GM23338 (cell line): Measurements from ENCODE around the gene CACNA1B. TPM values are rescaled to one million over a fixed set of nuclear protein-coding genes. Genes with fewer than 3 reads are reported as not detected.
A peak's percentile ranks its signal among the peaks of the same experiment; 100 is the strongest.

Source experiments
- ATAC-seq: fragments of 200-7000 bp; cut with Tn5 transposase; 3 replicates; pipeline ENCODE4 v1.9.1; 2020
- DNase-seq: peaks from one replicate; pipeline ENCODE4 v3.0.0-alpha.2; 2015; ENCODE audit warnings: low spot score
- H2AFZ ChIP-seq: fragments of 200-600 bp; sonication (generic); 2 replicates; pipeline ENCODE4 v1.8.0; 2016; ENCODE audit warnings: antibody characterized with exemption, mild to moderate bottlenecking, moderate library complexity
- H3F3A ChIP-seq: fragments of 200-600 bp; sonication (generic); replicated peaks from 2 replicates; pipeline ENCODE4 v1.8.0; 2017; ENCODE audit warnings: antibody characterized with exemption, mixed run types, low read depth
- H3K27ac ChIP-seq: fragments of 200-600 bp; sonication (generic); 2 replicates; pipeline ENCODE4 v1.6.1; 2016; ENCODE audit warnings: low read depth
- H3K27me3 ChIP-seq: fragments of 200-600 bp; sonication (generic); 2 replicates; pipeline ENCODE4 v1.8.0; 2016; ENCODE audit warnings: mild to moderate bottlenecking, mixed run types, moderate library complexity; ENCODE audit not compliant: insufficient read depth
- H3K36me3 ChIP-seq: fragments of 200-600 bp; sonication (generic); 2 replicates; pipeline ENCODE4 v1.8.0; 2016; ENCODE audit warnings: mild to moderate bottlenecking; ENCODE audit not compliant: insufficient read depth
- H3K4me1 ChIP-seq: fragments of 200-600 bp; sonication (generic); 2 replicates; pipeline ENCODE4 v1.8.0; 2016; ENCODE audit warnings: mild to moderate bottlenecking, moderate library complexity; ENCODE audit not compliant: insufficient read depth
- H3K4me2 ChIP-seq: fragments of 200-600 bp; sonication (generic); 2 replicates; pipeline ENCODE4 v1.7.1; 2017; ENCODE audit warnings: mixed run types
- H3K4me3 ChIP-seq: fragments of 200-600 bp; sonication (generic); 2 replicates; pipeline ENCODE4 v1.6.1; 2016; ENCODE audit warnings: mixed run types
- H3K79me2 ChIP-seq: fragments of 200-600 bp; sonication (generic); replicated peaks from 2 replicates; pipeline ENCODE4 v1.8.0; 2017; ENCODE audit warnings: mild to moderate bottlenecking; ENCODE audit not compliant: insufficient read depth
- H3K9me2 ChIP-seq: fragments of 200-600 bp; sonication (generic); 2 replicates; pipeline ENCODE4 v1.8.0; 2017; ENCODE audit not compliant: insufficient read depth
- H4K20me1 ChIP-seq: fragments of 200-600 bp; sonication (generic); replicated peaks from 2 replicates; pipeline ENCODE4 v1.8.0; 2017; ENCODE audit warnings: mild to moderate bottlenecking; ENCODE audit not compliant: insufficient read depth
- H3K27ac Mint-ChIP-seq: 2 replicates; pipeline ENCODE4 v1.8.0; 2020; ENCODE audit warnings: inconsistent platforms, mild to moderate bottlenecking, moderate library complexity, mixed read lengths
- H3K27me3 Mint-ChIP-seq: 3 replicates; pipeline ENCODE4 v1.8.0; 2022; ENCODE audit warnings: low read depth, mild to moderate bottlenecking, moderate library complexity, mixed read lengths, inconsistent platforms; ENCODE audit not compliant: insufficient read depth, poor library complexity
- H3K36me3 Mint-ChIP-seq: 3 replicates; pipeline ENCODE4 v1.8.0; 2021; ENCODE audit warnings: low read depth, mild to moderate bottlenecking, inconsistent platforms, moderate library complexity, mixed read lengths
- H3K4me1 Mint-ChIP-seq: 3 replicates; pipeline ENCODE4 v1.8.0; 2020; ENCODE audit warnings: mild to moderate bottlenecking, inconsistent platforms, mixed read lengths
- H3K4me3 Mint-ChIP-seq: 3 replicates; pipeline ENCODE4 v1.8.0; 2021; ENCODE audit warnings: moderate library complexity, mild to moderate bottlenecking, inconsistent platforms, mixed read lengths
- H3K9me3 Mint-ChIP-seq: 3 replicates; pipeline ENCODE4 v1.8.0; 2020; ENCODE audit warnings: moderate library complexity, mild to moderate bottlenecking, inconsistent platforms, mixed read lengths
- CREB1 ChIP-seq: fragments of 250-450 bp; sonication (Bioruptor Pico); IDR thresholded peaks from 2 replicates; pipeline ENCODE4 v1.5.0; 2020; ENCODE audit warnings: low read depth, mild to moderate bottlenecking, moderate library complexity
- EZH2 ChIP-seq: fragments of 200-600 bp; sonication (generic); IDR thresholded peaks from one replicate; pipeline ENCODE4 v1.8.0; 2017; ENCODE audit warnings: antibody characterized with exemption, mild to moderate bottlenecking, low read depth; ENCODE audit not compliant: unreplicated experiment
- EZH2phosphoT487 ChIP-seq: fragments of 200-600 bp; sonication (generic); IDR thresholded peaks from one replicate; pipeline ENCODE4 v1.8.1; 2018; ENCODE audit warnings: antibody characterized with exemption; ENCODE audit not compliant: unreplicated experiment
- JUNB ChIP-seq: IDR thresholded peaks from one replicate; pipeline ENCODE4 v1.6.1; 2016; ENCODE audit warnings: antibody characterized with exemption; ENCODE audit not compliant: unreplicated experiment
- NANOG ChIP-seq: IDR thresholded peaks from 2 replicates; pipeline ENCODE4 v1.6.1; 2016; ENCODE audit warnings: antibody characterized with exemption, borderline replicate concordance
- POLR2AphosphoS5 ChIP-seq: IDR thresholded peaks from 2 replicates; pipeline ENCODE4 v1.6.1; 2016; ENCODE audit warnings: antibody characterized with exemption, low read depth
- STAT1 ChIP-seq: IDR thresholded peaks from one replicate; pipeline ENCODE4 v1.6.1; 2016; ENCODE audit warnings: antibody characterized with exemption; ENCODE audit not compliant: unreplicated experiment
- ZNF114 ChIP-seq: fragments of 250-450 bp; sonication (Bioruptor Pico); IDR thresholded peaks from 2 replicates; pipeline ENCODE4 v1.5.0; 2020; ENCODE audit warnings: mild to moderate bottlenecking, moderate library complexity
- ZNF331 ChIP-seq: fragments of 250-450 bp; sonication (Bioruptor Pico); IDR thresholded peaks from 2 replicates; pipeline ENCODE4 v1.5.0; 2020; ENCODE audit warnings: low read depth, mild to moderate bottlenecking, moderate library complexity
- polyA plus RNA-seq: library from polyadenylated mRNA; unstranded; fragments of >200 nt; fragmentation: Nextera tagmentation; extraction: Ambion mirVana; gene quantifications from 2 replicates; pipeline ENCODE4 v1.2.1, GENCODE V29; 2016
- total RNA-seq: library from RNA; depleted of rRNA; stranded (reverse); fragments of >200 nt; shearing (Covaris generic); gene quantifications from 2 replicates; pipeline ENCODE4 v1.2.3, GENCODE V29; 2014
- TF ChIP-seq, protein P1 (sequence below): IDR thresholded peaks from one replicate; pipeline ENCODE4 v1.6.1; 2018; ENCODE audit warnings: antibody characterized with exemption; ENCODE audit not compliant: unreplicated experiment
- TF ChIP-seq, protein P2 (sequence below): fragments of 250-450 bp; sonication (Bioruptor Pico); IDR thresholded peaks from 2 replicates; pipeline ENCODE4 v1.5.0; 2020; ENCODE audit warnings: mild to moderate bottlenecking, moderate library complexity
- TF ChIP-seq, protein P3 (sequence below): IDR thresholded peaks from 2 replicates; pipeline ENCODE4 v1.6.1; 2016; ENCODE audit warnings: antibody characterized with exemption

The CACNA1B gene
- total and polyA plus RNA-seq, 2 experiments from 2014 or later, result 1.1 to 10.4 TPM

DNA sequence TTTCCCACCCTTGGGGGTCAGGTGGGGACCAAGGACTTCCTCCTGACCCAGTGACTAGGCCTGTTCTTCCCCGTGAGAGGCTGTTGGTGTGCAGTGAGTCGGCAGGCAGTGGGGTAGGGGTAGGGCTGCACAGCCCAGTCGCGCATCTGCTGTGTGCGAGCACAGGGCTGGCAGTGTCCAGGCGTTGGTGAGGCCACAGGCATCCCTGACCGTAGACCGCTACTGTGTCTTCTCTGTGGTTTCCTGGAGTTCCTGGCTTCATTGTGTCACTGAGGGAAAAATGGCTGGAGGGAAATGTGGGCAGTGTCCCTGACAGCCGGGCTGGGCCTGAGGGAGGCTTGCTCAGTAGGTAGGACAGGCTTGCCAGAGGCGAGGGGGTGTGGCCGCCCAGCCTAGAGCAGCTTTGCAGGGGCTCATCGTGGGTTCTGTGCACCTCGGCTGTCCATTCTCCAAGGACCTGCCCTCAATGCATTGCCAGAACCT, 95.4 kb downstream of the CACNA1B start:
- Histone ChIP-seq H2AFZ (no peak overlapping the region), H3K36me3 (no peaks in the 10 kb centered on the region), H3F3A (no peaks in the 10 kb centered on the region), H3K4me1 (no peaks in the 10 kb centered on the region), H3K79me2 (no peaks in the 10 kb centered on the region), H3K27ac (no peak overlapping the region), H4K20me1 (no peaks in the 10 kb centered on the region), H3K4me2 (no peak overlapping the region), H3K27me3 (no peaks in the 10 kb centered on the region), H3K9me2 (no peaks in the 10 kb centered on the region), H3K4me3 (no peak overlapping the region)
- H3K27me3 Mint-ChIP-seq, result peaks cover 10% of the 10 kb centered on the region
- peak overlapping the region; percentile 32; the same call in 1 of the 2 replicates for H3K27ac Mint-ChIP-seq
- no peaks in the 10 kb centered on the region for H3K4me1 Mint-ChIP-seq
- peaks cover 16% of the 10 kb centered on the region for H3K36me3 Mint-ChIP-seq
- no peak overlapping the region for H3K4me3 Mint-ChIP-seq
- ATAC-seq (no peak), DNase-seq (no peak)
- no peaks in the 10 kb centered on the region for H3K9me3 Mint-ChIP-seq
- TF ChIP-seq, protein P1, sequence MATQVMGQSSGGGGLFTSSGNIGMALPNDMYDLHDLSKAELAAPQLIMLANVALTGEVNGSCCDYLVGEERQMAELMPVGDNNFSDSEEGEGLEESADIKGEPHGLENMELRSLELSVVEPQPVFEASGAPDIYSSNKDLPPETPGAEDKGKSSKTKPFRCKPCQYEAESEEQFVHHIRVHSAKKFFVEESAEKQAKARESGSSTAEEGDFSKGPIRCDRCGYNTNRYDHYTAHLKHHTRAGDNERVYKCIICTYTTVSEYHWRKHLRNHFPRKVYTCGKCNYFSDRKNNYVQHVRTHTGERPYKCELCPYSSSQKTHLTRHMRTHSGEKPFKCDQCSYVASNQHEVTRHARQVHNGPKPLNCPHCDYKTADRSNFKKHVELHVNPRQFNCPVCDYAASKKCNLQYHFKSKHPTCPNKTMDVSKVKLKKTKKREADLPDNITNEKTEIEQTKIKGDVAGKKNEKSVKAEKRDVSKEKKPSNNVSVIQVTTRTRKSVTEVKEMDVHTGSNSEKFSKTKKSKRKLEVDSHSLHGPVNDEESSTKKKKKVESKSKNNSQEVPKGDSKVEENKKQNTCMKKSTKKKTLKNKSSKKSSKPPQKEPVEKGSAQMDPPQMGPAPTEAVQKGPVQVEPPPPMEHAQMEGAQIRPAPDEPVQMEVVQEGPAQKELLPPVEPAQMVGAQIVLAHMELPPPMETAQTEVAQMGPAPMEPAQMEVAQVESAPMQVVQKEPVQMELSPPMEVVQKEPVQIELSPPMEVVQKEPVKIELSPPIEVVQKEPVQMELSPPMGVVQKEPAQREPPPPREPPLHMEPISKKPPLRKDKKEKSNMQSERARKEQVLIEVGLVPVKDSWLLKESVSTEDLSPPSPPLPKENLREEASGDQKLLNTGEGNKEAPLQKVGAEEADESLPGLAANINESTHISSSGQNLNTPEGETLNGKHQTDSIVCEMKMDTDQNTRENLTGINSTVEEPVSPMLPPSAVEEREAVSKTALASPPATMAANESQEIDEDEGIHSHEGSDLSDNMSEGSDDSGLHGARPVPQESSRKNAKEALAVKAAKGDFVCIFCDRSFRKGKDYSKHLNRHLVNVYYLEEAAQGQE, result no peak
- no peak for TF ChIP-seq POLR2AphosphoS5
- TF ChIP-seq ZNF331 (CRISPR knock-in tag), result no peak
- TF ChIP-seq CREB1 (CRISPR knock-in tag), result no peak
- TF ChIP-seq, protein P2, sequence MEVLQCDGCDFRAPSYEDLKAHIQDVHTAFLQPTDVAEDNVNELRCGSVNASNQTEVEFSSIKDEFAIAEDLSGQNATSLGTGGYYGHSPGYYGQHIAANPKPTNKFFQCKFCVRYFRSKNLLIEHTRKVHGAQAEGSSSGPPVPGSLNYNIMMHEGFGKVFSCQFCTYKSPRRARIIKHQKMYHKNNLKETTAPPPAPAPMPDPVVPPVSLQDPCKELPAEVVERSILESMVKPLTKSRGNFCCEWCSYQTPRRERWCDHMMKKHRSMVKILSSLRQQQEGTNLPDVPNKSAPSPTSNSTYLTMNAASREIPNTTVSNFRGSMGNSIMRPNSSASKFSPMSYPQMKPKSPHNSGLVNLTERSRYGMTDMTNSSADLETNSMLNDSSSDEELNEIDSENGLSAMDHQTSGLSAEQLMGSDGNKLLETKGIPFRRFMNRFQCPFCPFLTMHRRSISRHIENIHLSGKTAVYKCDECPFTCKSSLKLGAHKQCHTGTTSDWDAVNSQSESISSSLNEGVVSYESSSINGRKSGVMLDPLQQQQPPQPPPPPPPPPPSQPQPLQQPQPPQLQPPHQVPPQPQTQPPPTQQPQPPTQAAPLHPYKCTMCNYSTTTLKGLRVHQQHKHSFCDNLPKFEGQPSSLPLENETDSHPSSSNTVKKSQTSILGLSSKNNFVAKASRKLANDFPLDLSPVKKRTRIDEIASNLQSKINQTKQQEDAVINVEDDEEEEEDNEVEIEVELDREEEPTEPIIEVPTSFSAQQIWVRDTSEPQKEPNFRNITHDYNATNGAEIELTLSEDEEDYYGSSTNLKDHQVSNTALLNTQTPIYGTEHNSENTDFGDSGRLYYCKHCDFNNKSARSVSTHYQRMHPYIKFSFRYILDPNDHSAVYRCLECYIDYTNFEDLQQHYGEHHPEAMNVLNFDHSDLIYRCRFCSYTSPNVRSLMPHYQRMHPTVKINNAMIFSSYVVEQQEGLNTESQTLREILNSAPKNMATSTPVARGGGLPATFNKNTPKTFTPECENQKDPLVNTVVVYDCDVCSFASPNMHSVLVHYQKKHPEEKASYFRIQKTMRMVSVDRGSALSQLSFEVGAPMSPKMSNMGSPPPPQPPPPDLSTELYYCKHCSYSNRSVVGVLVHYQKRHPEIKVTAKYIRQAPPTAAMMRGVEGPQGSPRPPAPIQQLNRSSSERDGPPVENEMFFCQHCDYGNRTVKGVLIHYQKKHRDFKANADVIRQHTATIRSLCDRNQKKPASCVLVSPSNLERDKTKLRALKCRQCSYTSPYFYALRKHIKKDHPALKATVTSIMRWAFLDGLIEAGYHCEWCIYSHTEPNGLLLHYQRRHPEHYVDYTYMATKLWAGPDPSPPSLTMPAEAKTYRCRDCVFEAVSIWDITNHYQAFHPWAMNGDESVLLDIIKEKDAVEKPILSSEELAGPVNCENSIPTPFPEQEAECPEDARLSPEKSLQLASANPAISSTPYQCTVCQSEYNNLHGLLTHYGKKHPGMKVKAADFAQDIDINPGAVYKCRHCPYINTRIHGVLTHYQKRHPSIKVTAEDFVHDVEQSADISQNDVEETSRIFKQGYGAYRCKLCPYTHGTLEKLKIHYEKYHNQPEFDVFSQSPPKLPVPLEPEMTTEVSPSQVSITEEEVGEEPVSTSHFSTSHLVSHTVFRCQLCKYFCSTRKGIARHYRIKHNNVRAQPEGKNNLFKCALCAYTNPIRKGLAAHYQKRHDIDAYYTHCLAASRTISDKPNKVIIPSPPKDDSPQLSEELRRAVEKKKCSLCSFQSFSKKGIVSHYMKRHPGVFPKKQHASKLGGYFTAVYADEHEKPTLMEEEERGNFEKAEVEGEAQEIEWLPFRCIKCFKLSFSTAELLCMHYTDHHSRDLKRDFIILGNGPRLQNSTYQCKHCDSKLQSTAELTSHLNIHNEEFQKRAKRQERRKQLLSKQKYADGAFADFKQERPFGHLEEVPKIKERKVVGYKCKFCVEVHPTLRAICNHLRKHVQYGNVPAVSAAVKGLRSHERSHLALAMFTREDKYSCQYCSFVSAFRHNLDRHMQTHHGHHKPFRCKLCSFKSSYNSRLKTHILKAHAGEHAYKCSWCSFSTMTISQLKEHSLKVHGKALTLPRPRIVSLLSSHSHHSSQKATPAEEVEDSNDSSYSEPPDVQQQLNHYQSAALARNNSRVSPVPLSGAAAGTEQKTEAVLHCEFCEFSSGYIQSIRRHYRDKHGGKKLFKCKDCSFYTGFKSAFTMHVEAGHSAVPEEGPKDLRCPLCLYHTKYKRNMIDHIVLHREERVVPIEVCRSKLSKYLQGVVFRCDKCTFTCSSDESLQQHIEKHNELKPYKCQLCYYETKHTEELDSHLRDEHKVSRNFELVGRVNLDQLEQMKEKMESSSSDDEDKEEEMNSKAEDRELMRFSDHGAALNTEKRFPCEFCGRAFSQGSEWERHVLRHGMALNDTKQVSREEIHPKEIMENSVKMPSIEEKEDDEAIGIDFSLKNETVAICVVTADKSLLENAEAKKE (CRISPR knock-in tag), result no peak
- no peak for TF ChIP-seq EZH2phosphoT487
- TF ChIP-seq, protein P3, sequence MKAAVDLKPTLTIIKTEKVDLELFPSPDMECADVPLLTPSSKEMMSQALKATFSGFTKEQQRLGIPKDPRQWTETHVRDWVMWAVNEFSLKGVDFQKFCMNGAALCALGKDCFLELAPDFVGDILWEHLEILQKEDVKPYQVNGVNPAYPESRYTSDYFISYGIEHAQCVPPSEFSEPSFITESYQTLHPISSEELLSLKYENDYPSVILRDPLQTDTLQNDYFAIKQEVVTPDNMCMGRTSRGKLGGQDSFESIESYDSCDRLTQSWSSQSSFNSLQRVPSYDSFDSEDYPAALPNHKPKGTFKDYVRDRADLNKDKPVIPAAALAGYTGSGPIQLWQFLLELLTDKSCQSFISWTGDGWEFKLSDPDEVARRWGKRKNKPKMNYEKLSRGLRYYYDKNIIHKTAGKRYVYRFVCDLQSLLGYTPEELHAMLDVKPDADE, result no peak
- TF ChIP-seq JUNB, result no peak
- TF ChIP-seq EZH2, result no peak
- no peak for TF ChIP-seq ZNF114 (CRISPR knock-in tag)
- TF ChIP-seq NANOG, result no peak
- no peak for TF ChIP-seq STAT1
